Body of pancreas (tissue), 4 donors: Measurements from ENCODE around the gene DMAC2. TPM values are rescaled to one million over a fixed set of nuclear protein-coding genes. Genes with fewer than 3 reads are reported as not detected.
"Not testable (repeated sequence)": the region's sequence is repeated elsewhere in the genome, so short reads cannot be mapped to it uniquely, and the experiment has no call there.

Source experiments
- ATAC-seq: fragments of 150-250 bp; one replicate; pipeline ENCODE4 v1.9.1; 2016
- DNase-seq, 4 donors: peaks; one replicate each; pipeline ENCODE4 v3.0.0-alpha.2; 2019
- H3K27ac ChIP-seq, 4 donors: fragments of 200-600 bp; sonication (generic); 1 replicate in 3 of 4; 2 replicates in 1 of 4; pipeline versions ENCODE4 v1.5.1 to v1.6.1; 2016 to 2019; ENCODE audit warnings: mild to moderate bottlenecking in 1 of 4, mixed read lengths in 1 of 4, moderate library complexity in 1 of 4
- H3K27me3 ChIP-seq, 2 donors: fragments of 200-600 bp; sonication (generic); one replicate each; pipeline ENCODE4 v1.6.0; 2016; ENCODE audit warnings: mild to moderate bottlenecking in 1 of 2
- H3K36me3 ChIP-seq, 2 donors: fragments of 200-600 bp; sonication (generic); replicated peaks in 1 of 2; 2 replicates each; pipeline ENCODE4 v1.5.1; 2016; ENCODE audit warnings: low read depth in 2 of 2; ENCODE audit not compliant: insufficient read depth in 1 of 2
- H3K4me1 ChIP-seq: fragments of 200-600 bp; sonication (generic); one replicate; pipeline ENCODE4 v1.6.0; 2016
- H3K4me3 ChIP-seq, 2 donors: fragments of 200-600 bp; sonication (generic); 1 replicate in 1 of 2; 2 replicates in 1 of 2; pipeline ENCODE4 v1.5.1; 2016 to 2019
- H3K9me3 ChIP-seq, 3 donors: fragments of 200-600 bp; sonication (generic); 1 replicate in 2 of 3; 2 replicates in 1 of 3; pipeline ENCODE4 v1.5.1; 2016
- CTCF ChIP-seq, 7 experiments: fragments of 450-650 bp in 4 of 7; fragments of 200-600 bp in 3 of 7; sonication (generic) in 3 of 7; IDR thresholded peaks; one replicate each; pipeline ENCODE4 v1.5.1; 2016 to 2019; ENCODE audit warnings: antibody characterized with exemption in 7 of 7
- POLR2A ChIP-seq, 3 donors: fragments of 450-650 bp; IDR thresholded peaks; one replicate each; pipeline ENCODE4 v1.6.1; 2016; ENCODE audit warnings: antibody characterized with exemption in 3 of 3, mild to moderate bottlenecking in 2 of 3
- WGBS, 2 donors: methylation state at CpG; one replicate each; pipeline ENCODE4 v1.1.5; 2017; 5-methylcytosine and 5-hydroxymethylcytosine counted together
- intact Hi-C: fragments of 100-400 bp; cut with DNase I; formaldehyde crosslinking; loops from one replicate; pipeline ENCODE4 v1.15.1; 2023
- small RNA-seq: library from RNA; depleted of rRNA; stranded (forward); fragments of <200 nt; gene quantifications from one replicate; pipeline ENCODE3, GENCODE V24; 2016
- total RNA-seq, 2 donors: library from RNA; depleted of rRNA; stranded (reverse); fragments of >200 nt; gene quantifications; one replicate each; pipeline ENCODE4 v1.1.0, GENCODE V29; 2016

DMAC2 gene
- total RNA-seq, 2 donors from 2014 or later = 13.5 to 45.5 TPM

- intact Hi-C loops = no loop called here
- no peak for DNase-seq
- H3K9me3 ChIP-seq = no peaks in the 10 kb centered on the region
- H3K36me3 ChIP-seq = peaks cover 0 to 19% of the 10 kb centered on the region in 2 donors
- ATAC-seq = peak; percentile 21
- no peak overlapping the region for H3K4me3 ChIP-seq
- WGBS, 2 donors = 87 to 92% methylated on average over 11 to 13 of the region's 13 CpGs
- H3K27ac ChIP-seq = no peak overlapping the region
- TF ChIP-seq POLR2A (IDR thresholded peaks at IDR 0.05) = no peak
- no peak for TF ChIP-seq CTCF (IDR thresholded peaks at IDR 0.05)
- no peaks in the 10 kb centered on the region for H3K4me1 ChIP-seq
- H3K27me3 ChIP-seq = no peaks in the 10 kb centered on the region
Observed at GRCh38 chr19:41386442-41386841, 53.3 kb downstream of the DMAC2 start.

DNA sequence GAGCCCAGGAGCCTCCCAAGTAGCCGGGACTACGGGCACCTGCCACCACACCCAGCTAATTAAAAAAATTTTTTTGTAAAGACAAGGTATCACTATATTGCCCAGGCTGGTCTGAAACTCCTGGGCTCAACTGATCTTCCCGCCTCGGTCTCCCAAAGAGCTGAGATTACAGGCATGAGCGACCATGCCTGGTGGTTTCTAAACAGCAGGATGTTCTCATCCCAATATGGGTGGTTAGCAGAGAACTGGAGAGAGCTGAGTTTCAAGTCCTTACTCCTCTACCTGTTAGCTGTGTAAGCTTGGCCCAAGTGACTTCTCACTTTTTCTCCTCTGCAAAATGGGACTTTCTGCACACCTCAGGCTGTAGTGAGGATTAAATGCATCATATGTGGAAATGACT, 55.4 kb downstream of the DMAC2 start:
- H3K36me3 ChIP-seq = peaks cover 0 to 4% of the 10 kb centered on the region in 2 donors
- no peaks in the 10 kb centered on the region for H3K4me1 ChIP-seq
- H3K4me3 ChIP-seq = no peak overlapping the region
- ATAC-seq = no peak
- no peaks in the 10 kb centered on the region for H3K27me3 ChIP-seq
- no peak overlapping the region for H3K27ac ChIP-seq
- 87 to 93% methylated on average over 5 of the region's 5 CpGs for WGBS, 2 donors
- intact Hi-C loops = no loop called here
- TF ChIP-seq POLR2A (IDR thresholded peaks at IDR 0.05) (no peak), CTCF (IDR thresholded peaks at IDR 0.05) (no peak)
- no peak for DNase-seq
- no peaks in the 10 kb centered on the region for H3K9me3 ChIP-seq

DNA sequence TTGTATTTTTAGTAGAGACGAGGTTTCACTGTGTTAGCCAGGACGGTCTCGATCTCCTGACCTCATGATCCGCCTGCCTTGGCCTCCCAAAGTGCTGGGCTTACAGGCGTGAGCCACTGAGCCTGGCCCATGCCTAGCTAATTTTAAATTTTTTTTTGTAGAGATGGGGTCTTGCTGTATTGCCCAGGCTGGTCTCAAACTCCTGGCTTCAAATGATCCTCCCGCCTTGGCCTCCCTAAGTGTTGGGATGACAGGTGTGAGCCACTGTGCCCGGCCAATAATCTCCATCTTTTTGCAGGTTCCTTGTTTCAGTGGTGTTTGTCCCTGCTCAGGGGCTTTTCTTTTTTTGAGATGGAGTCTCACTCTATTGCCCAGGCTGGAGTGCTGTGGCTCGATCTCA, 58.2 kb downstream of the DMAC2 start:
- H3K4me3 ChIP-seq, H3K4me1 ChIP-seq, H3K27ac ChIP-seq, H3K9me3 ChIP-seq, DNase-seq, H3K27me3 ChIP-seq, H3K36me3 ChIP-seq, intact Hi-C loops, ATAC-seq: not testable (repeated sequence)
- WGBS, 2 donors = 93 to 94% methylated on average over 8 of the region's 8 CpGs

Small RNAs within 50 kb of the gene (small RNA-seq; reads per million reads assigned to genes)
- gene RF00017 = not detected

Other genes with a start within 250 kb of the DMAC2 start
- gene CYP2S1, start 246.7 kb downstream of the DMAC2 start, total RNA-seq = 1 to 10 TPM in 1 of 2 donors, not detected in 1; 6.7 TPM
- gene AXL, start 220.7 kb downstream of the DMAC2 start, total RNA-seq = 10 to 100 TPM; 14.2 to 15.0 TPM
- 10 to 100 TPM; 76.0 to 87.3 TPM for gene HNRNPUL1, start 175.5 kb downstream of the DMAC2 start, total RNA-seq
- gene CCDC97, start 129.7 kb downstream of the DMAC2 start, total RNA-seq = 10 to 100 TPM; 10.6 to 11.2 TPM
- 10 to 100 TPM in 1 of 2 donors, 1 to 10 TPM in 1; 7.8 to 17.1 TPM for gene TGFB1, start 86.0 kb downstream of the DMAC2 start, total RNA-seq
- gene B9D2, start 75.8 kb downstream of the DMAC2 start, total RNA-seq = 1 to 10 TPM in 1 of 2 donors, under 1 TPM in 1; 0.52 to 5.3 TPM
- gene TMEM91, start 63.4 kb downstream of the DMAC2 start, total RNA-seq = 10 to 100 TPM in 1 of 2 donors, 1 to 10 TPM in 1; 7.5 to 15.5 TPM
- 10 to 100 TPM in 1 of 2 donors, 1 to 10 TPM in 1; 4.3 to 22.8 TPM for gene EXOSC5, start 42.6 kb downstream of the DMAC2 start, total RNA-seq
- gene BCKDHA, start 42.1 kb downstream of the DMAC2 start, total RNA-seq = 10 to 100 TPM; 15.2 to 17.9 TPM
- gene B3GNT8, start 12.5 kb downstream of the DMAC2 start, total RNA-seq = 1 to 10 TPM; 3.6 to 9.1 TPM
- not detected for gene ERICH4, start 3.2 kb upstream of the DMAC2 start, total RNA-seq
- under 1 TPM in 1 of 2 donors, not detected in 1; 0.52 TPM for gene CEACAM21, start 136.3 kb upstream of the DMAC2 start, total RNA-seq
- gene CEACAM4, start 187.2 kb upstream of the DMAC2 start, total RNA-seq = 1 to 10 TPM in 1 of 2 donors, not detected in 1; 1.8 TPM
- under 1 TPM; 0.52 to 0.99 TPM for gene CEACAM7, start 248.4 kb upstream of the DMAC2 start, total RNA-seq